ENCODE data around the gene TCEAL3.

DNA sequence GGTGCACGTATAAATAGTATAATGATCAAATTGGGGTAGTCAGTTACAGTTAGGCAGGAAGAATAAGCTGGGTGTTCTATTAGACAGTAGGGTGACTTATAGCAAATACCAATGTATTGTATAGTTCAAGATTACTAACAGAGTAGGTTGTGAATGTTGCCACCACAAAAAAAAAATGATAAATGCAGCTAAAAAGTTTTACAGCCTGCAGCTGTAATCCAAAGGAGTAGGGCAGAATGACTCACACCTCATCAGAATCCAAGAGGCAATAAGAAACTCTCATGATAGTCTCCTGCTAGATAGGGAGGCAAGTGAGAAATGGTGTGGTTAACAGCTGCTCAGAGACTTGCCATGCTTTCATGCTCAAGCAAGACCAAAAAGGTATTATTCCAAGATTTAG lies 42.0 kb upstream of the TCEAL3 start:
- TF ChIP-seq CTCF (IDR thresholded peaks at IDR 0.05), result no peak
- TF ChIP-seq EZH2 (IDR thresholded peaks at IDR 0.05), result no peak

Data from neural progenitor cell (in vitro differentiated cells).